ENCODE data around the gene TRIM25.
A peak's percentile ranks its signal among the peaks of the same experiment; 100 is the strongest.

DNA sequence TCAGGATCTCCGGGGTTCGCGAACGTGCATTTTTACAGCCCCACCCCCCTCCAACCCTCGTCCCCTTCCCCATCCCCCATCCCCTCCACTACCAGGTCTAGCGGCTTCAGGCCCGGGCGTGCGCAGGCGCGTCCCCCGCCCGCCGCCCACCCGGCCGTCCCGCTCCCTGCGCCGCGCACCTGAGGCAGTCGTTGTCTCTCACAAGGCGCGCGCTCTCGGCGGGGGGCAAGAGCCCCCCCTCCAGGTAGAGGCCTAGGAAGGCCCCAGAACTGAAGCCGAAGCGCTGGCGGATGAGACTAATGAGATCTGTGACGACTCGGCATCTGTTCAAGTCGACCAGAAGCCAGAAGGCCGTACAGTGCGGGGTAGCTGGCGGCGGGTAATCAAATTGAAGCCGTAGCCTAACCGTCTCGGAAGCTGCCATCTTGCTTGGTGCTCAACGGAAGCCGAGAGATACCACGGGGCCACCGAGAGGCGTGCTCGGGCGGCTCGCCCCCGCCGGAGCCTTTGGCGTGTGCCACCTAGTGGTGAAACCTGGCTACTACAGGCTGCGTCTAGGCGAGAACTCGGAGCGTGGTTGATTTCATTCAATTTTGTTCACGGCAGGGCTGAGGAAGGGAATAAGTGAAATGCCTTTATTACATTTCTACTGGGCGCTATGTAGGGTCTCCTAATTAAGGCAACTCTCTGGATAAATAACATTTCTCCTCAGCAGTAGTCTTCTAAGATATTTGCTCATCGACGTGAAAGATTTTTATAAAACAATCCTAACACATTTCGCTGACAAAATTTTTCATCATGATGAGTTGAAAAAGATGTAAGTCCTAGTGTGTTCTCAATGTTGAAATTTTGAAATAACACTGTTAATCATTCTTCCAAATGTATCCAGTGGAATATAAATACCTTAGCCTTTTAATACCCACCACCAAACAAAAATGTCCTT is 47.0 kb upstream of the TRIM25 start, which contains the start of gene COIL:
- TF ChIP-seq, protein P1, sequence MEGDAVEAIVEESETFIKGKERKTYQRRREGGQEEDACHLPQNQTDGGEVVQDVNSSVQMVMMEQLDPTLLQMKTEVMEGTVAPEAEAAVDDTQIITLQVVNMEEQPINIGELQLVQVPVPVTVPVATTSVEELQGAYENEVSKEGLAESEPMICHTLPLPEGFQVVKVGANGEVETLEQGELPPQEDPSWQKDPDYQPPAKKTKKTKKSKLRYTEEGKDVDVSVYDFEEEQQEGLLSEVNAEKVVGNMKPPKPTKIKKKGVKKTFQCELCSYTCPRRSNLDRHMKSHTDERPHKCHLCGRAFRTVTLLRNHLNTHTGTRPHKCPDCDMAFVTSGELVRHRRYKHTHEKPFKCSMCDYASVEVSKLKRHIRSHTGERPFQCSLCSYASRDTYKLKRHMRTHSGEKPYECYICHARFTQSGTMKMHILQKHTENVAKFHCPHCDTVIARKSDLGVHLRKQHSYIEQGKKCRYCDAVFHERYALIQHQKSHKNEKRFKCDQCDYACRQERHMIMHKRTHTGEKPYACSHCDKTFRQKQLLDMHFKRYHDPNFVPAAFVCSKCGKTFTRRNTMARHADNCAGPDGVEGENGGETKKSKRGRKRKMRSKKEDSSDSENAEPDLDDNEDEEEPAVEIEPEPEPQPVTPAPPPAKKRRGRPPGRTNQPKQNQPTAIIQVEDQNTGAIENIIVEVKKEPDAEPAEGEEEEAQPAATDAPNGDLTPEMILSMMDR (IDR thresholded peaks at IDR 0.05) = peak; percentile 99 to 100 (median 100)
- TF ChIP-seq POLR2A (IDR thresholded peaks at IDR 0.05) = peak in 1 of 4 donors; percentile 20
